HepG2 (cell line): Measurements from ENCODE around the gene SECTM1. TPM values are rescaled to one million over a fixed set of nuclear protein-coding genes. Genes with fewer than 3 reads are reported as not detected.

ENCODE experiments used
- AGO2 ChIP-seq: fragments of 200-400 bp; formaldehyde crosslinking; optimal IDR thresholded peaks from 2 replicates; pipeline ENCODE3; 2017; ENCODE audit warnings: mild to moderate bottlenecking, low read depth, low read length, moderate library complexity
- ASH2L ChIP-seq: fragments of 300-600, 200-600 bp; sonication (generic); IDR thresholded peaks from 2 replicates; pipeline ENCODE4 v1.7.0; 2017; ENCODE audit warnings: low read depth, mild to moderate bottlenecking, moderate library complexity, mixed read lengths, low read length; ENCODE audit not compliant: insufficient read length
- MIXL1 ChIP-seq: IDR thresholded peaks from 2 replicates; pipeline ENCODE4 v1.6.1; 2016
- RBAK ChIP-seq: sonication (generic); formaldehyde crosslinking; IDR thresholded peaks from 2 replicates; pipeline ENCODE4 v1.5.1; 2020; ENCODE audit warnings: mild to moderate bottlenecking, missing genetic modification reagents
- TSC22D2 ChIP-seq: sonication (generic); formaldehyde crosslinking; IDR thresholded peaks from 2 replicates; pipeline ENCODE4 v1.5.1; 2020; ENCODE audit warnings: missing genetic modification reagents, mild to moderate bottlenecking, borderline replicate concordance
- WIZ ChIP-seq: sonication (generic); formaldehyde crosslinking; IDR thresholded peaks from 2 replicates; pipeline ENCODE4 v1.5.1; 2020; ENCODE audit warnings: mild to moderate bottlenecking, missing genetic modification reagents
- ZBTB46 ChIP-seq: sonication (generic); formaldehyde crosslinking; IDR thresholded peaks from 2 replicates; pipeline ENCODE4 v1.4.0; 2020; ENCODE audit warnings: mild to moderate bottlenecking, missing genetic modification reagents, borderline replicate concordance
- ZFP36L1 ChIP-seq: sonication (generic); formaldehyde crosslinking; IDR thresholded peaks from 2 replicates; pipeline ENCODE4 v1.8.0; 2022; ENCODE audit warnings: mild to moderate bottlenecking, missing genetic modification reagents, moderate library complexity
- ZMYM3 ChIP-seq: sonication (generic); formaldehyde crosslinking; IDR thresholded peaks from 2 replicates; pipeline ENCODE4 v1.5.1; 2020; ENCODE audit warnings: mild to moderate bottlenecking, missing genetic modification reagents
- ZNF468 ChIP-seq: sonication (generic); formaldehyde crosslinking; IDR thresholded peaks from 2 replicates; pipeline ENCODE4 v1.8.0; 2022; ENCODE audit warnings: mild to moderate bottlenecking, moderate library complexity, missing genetic modification reagents
- ZNF772 ChIP-seq: sonication (generic); formaldehyde crosslinking; IDR thresholded peaks from 2 replicates; pipeline ENCODE4 v1.5.0; 2020; ENCODE audit warnings: mild to moderate bottlenecking, missing genetic modification reagents
- ZNF784 ChIP-seq: sonication (generic); formaldehyde crosslinking; IDR thresholded peaks from 2 replicates; pipeline ENCODE4 v1.5.1; 2020; ENCODE audit warnings: missing genetic modification reagents, mild to moderate bottlenecking, borderline replicate concordance
- polyA plus RNA-seq, 8 experiments: library from polyadenylated mRNA; depleted of rRNA in 3 of 8; stranded (reverse) in 7 of 8; unstranded in 1 of 8; fragments of >200 nt; fragmentation: Illumina TruSeq in 4 of 8; extraction: Trizol in 4 of 8; gene quantifications; 2 replicates each; pipeline versions ENCODE4 v1.2.1 to v1.2.3, GENCODE V29; 2011 to 2016; ENCODE audit warnings: low read depth in 4 of 8, missing spikeins in 1 of 8, mixed read lengths in 1 of 8; ENCODE audit not compliant: insufficient read depth in 1 of 8
- total RNA-seq, 5 experiments: library from RNA; depleted of rRNA; stranded (reverse); fragments of >200 nt; fragmentation: Illumina TruSeq; extraction: Trizol; gene quantifications; 2 replicates each; pipeline ENCODE4 v1.2.3, GENCODE V29; 2016; ENCODE audit warnings: low read depth in 1 of 5
- TF ChIP-seq, protein P1 (sequence below): sonication (generic); formaldehyde crosslinking; IDR thresholded peaks from 2 replicates; pipeline ENCODE4 v1.5.0; 2020; ENCODE audit warnings: mild to moderate bottlenecking, missing genetic modification reagents, borderline replicate concordance
- TF ChIP-seq, protein P2 (sequence below): IDR thresholded peaks from 2 replicates; pipeline ENCODE4 v1.6.1; 2012; ENCODE audit warnings: low read depth, low read length, improper control_type of control experiment

Gene SECTM1
- total and polyA plus RNA-seq, 2 of the 13 experiments (the other 11 are each of a cell fraction or from before 2014, with no cell fraction given): 3.5 to 5.3 TPM

DNA sequence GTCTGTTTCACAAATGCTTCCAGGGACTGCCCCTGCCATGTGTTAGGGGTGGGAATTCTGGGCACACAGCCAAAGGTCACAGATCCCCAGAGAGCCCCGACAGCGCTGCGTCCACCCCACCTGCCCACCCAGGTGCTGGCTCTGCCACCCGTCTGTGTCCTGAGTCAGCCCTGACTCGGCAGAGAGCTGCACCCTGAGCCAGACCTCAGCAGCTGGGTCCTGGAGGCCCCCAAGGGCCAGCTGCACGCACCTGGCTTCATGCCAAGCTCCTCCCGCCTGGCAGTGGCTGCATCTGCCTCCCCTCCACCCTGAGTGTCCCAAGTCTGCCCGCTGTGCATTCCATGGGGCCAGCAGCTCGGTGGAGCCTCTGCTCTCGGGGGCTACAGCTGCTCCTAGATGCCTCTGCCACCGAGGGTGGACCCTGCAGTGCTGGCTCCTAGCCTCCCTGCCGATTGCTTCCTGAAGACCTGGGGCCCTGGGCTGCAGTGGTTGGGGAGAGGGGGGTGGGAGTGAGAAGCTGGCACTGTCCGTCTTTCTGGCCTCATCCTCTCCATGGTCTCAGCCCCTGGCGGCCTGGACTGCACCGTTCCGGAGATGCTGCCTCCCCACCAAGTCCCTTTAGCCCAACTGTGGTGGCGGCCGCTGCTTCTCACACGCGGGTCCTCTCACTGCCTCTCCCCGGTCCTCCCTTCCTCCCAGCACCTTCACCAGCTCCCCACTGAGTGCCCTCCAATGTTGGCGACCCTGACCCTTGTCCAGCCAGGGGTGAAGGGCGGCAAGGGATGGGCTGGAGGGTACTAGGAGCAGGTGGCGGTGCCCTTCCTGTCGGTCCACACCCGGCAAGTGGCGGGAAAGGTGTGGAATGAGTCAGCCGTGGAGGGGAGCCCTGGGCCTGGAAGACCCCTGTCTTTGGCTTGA, 3.0 kb downstream of the SECTM1 start (continued):
- TF ChIP-seq ZBTB46 (CRISPR knock-in tag) (peak; percentile 59; the same call in 1 of the 2 replicates), RBAK (CRISPR knock-in tag) (peak; percentile 57; the same call in 1 of the 2 replicates), WIZ (CRISPR knock-in tag) (no peak), ZMYM3 (CRISPR knock-in tag) (peak; percentile 82), ZNF784 (CRISPR knock-in tag) (no peak), ZNF468 (no peak), ZFP36L1 (CRISPR knock-in tag) (no peak), MIXL1 (no peak), AGO2 (no peak), ZNF772 (CRISPR knock-in tag) (peak; percentile 90; the same call in 1 of the 2 replicates), ASH2L (peak; percentile 65), TSC22D2 (CRISPR knock-in tag) (no peak; the same call in 1 of the 2 replicates)
- TF ChIP-seq, protein P1, sequence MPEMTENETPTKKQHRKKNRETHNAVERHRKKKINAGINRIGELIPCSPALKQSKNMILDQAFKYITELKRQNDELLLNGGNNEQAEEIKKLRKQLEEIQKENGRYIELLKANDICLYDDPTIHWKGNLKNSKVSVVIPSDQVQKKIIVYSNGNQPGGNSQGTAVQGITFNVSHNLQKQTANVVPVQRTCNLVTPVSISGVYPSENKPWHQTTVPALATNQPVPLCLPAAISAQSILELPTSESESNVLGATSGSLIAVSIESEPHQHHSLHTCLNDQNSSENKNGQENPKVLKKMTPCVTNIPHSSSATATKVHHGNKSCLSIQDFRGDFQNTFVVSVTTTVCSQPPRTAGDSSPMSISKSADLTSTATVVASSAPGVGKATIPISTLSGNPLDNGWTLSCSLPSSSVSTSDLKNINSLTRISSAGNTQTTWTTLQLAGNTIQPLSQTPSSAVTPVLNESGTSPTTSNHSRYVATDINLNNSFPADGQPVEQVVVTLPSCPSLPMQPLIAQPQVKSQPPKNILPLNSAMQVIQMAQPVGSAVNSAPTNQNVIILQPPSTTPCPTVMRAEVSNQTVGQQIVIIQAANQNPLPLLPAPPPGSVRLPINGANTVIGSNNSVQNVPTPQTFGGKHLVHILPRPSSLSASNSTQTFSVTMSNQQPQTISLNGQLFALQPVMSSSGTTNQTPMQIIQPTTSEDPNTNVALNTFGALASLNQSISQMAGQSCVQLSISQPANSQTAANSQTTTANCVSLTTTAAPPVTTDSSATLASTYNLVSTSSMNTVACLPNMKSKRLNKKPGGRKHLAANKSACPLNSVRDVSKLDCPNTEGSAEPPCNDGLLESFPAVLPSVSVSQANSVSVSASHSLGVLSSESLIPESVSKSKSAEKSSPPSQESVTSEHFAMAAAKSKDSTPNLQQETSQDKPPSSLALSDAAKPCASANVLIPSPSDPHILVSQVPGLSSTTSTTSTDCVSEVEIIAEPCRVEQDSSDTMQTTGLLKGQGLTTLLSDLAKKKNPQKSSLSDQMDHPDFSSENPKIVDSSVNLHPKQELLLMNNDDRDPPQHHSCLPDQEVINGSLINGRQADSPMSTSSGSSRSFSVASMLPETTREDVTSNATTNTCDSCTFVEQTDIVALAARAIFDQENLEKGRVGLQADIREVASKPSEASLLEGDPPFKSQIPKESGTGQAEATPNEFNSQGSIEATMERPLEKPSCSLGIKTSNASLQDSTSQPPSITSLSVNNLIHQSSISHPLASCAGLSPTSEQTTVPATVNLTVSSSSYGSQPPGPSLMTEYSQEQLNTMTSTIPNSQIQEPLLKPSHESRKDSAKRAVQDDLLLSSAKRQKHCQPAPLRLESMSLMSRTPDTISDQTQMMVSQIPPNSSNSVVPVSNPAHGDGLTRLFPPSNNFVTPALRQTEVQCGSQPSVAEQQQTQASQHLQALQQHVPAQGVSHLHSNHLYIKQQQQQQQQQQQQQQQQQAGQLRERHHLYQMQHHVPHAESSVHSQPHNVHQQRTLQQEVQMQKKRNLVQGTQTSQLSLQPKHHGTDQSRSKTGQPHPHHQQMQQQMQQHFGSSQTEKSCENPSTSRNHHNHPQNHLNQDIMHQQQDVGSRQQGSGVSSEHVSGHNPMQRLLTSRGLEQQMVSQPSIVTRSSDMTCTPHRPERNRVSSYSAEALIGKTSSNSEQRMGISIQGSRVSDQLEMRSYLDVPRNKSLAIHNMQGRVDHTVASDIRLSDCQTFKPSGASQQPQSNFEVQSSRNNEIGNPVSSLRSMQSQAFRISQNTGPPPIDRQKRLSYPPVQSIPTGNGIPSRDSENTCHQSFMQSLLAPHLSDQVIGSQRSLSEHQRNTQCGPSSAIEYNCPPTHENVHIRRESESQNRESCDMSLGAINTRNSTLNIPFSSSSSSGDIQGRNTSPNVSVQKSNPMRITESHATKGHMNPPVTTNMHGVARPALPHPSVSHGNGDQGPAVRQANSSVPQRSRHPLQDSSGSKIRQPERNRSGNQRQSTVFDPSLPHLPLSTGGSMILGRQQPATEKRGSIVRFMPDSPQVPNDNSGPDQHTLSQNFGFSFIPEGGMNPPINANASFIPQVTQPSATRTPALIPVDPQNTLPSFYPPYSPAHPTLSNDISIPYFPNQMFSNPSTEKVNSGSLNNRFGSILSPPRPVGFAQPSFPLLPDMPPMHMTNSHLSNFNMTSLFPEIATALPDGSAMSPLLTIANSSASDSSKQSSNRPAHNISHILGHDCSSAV: no peak
- TF ChIP-seq, protein P2, sequence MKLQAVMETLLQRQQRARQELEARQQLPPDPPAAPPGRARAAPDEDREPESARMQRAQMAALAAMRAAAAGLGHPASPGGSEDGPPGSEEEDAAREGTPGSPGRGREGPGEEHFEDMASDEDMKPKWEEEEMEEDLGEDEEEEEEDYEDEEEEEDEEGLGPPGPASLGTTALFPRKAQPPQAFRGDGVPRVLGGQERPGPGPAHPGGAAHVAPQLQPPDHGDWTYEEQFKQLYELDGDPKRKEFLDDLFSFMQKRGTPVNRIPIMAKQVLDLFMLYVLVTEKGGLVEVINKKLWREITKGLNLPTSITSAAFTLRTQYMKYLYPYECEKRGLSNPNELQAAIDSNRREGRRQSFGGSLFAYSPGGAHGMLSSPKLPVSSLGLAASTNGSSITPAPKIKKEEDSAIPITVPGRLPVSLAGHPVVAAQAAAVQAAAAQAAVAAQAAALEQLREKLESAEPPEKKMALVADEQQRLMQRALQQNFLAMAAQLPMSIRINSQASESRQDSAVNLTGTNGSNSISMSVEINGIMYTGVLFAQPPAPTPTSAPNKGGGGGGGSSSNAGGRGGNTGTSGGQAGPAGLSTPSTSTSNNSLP: 0 out of 2 replicates have a peak, but pooled peaks have one; percentile 8
